ENCODE results near the gene ADAM17. TPM values are rescaled to one million over a fixed set of nuclear protein-coding genes. Genes with fewer than 3 reads are reported as not detected.
"Not testable (repeated sequence)": the region's sequence is repeated elsewhere in the genome, so short reads cannot be mapped to it uniquely, and the experiment has no call there.

The ADAM17 gene
- total RNA-seq, 2 experiments from 2014 or later = 23.0 to 24.4 TPM

DNA sequence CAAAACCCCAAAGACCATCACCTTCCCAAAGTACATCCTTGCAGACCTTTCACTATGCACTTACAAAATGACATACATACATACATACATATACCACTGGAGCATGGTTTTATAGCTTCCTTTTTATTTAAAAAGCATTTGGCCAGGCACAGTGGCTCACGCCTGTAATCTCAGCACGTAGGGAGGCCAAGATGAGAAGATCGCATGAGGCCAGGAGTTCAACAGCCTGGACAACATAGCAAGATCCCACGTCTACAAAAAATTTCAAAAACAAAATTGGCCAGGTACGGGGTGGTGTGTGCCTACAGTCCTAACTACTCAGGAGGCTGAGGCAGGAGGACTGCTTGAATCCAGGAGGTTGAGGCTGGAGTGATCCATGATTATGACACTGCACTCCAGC, 29.9 kb upstream of the ADAM17 start:
- ChIA-PET CTCF (interaction anchor here (0.5 kb wide), 1 partner anchor 127 kb away, joined by 3 read pairs; no protein-coding TSS in a partner anchor), POLR2A (no interaction called here)
- Mint-ChIP-seq H3K4me1 (no peaks in the 10 kb centered on the region), H3K27ac (no peak overlapping the region), H3K27me3 (no peaks in the 10 kb centered on the region), H3K4me3 (no peak overlapping the region), H3K36me3 (ENCODE audit: low read depth) (peaks cover 50% of the 10 kb centered on the region), H3K9me3 (no peaks in the 10 kb centered on the region)
- no peak for DNase-seq

- POLR2A ChIA-PET, H3K9me3 Mint-ChIP-seq, H3K4me3 Mint-ChIP-seq, H3K4me1 Mint-ChIP-seq, DNase-seq, H3K27me3 Mint-ChIP-seq, H3K27ac Mint-ChIP-seq: not testable (repeated sequence)
- peaks cover 47% of the 10 kb centered on the region for H3K36me3 Mint-ChIP-seq (ENCODE audit: low read depth)
- CTCF ChIA-PET = interaction anchor here (0.5 kb wide), 1 partner anchor 126 kb away, joined by 3 read pairs; no protein-coding TSS in a partner anchor
These were observed 29.3 kb upstream of the ADAM17 start for GRCh38 chr2:9584902-9585301.

DNA sequence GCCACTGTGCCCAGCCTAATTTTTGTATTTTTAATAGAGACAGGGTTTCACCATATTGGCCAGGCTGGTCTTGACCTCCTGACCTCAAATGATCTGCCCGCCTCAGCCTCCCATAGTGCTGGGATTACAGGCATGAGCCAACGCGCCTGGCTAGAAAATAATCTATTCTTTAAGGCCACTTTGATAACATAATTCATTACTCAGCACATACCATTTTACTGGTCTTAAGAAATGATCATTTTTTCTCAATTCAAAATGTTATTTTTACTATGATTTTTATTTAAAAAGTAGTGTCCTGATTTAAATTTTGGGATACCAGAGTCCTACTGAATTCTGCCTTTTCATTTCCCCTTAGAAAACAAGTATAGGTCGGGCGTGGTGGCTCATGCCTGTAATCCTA, 27.0 kb upstream of the ADAM17 start:
- CTCF ChIA-PET = interaction anchor here (0.6 kb wide), 1 partner anchor 87 kb away, joined by 3 read pairs; no protein-coding TSS in a partner anchor
- H3K36me3 Mint-ChIP-seq (ENCODE audit: low read depth) = peaks cover 36% of the 10 kb centered on the region
- no peak overlapping the region for H3K27ac Mint-ChIP-seq
- POLR2A ChIA-PET = no interaction called here
- no peaks in the 10 kb centered on the region for H3K27me3 Mint-ChIP-seq
- no peaks in the 10 kb centered on the region for H3K4me1 Mint-ChIP-seq
- H3K4me3 Mint-ChIP-seq = no peak overlapping the region
- no peak for DNase-seq
- no peaks in the 10 kb centered on the region for H3K9me3 Mint-ChIP-seq

- Mint-ChIP-seq H3K4me3 (no peak overlapping the region), H3K4me1 (peaks cover 4% of the 10 kb centered on the region), H3K27ac (no peak overlapping the region), H3K36me3 (ENCODE audit: low read depth) (peaks cover 9% of the 10 kb centered on the region), H3K27me3 (no peaks in the 10 kb centered on the region), H3K9me3 (no peaks in the 10 kb centered on the region)
- ChIA-PET CTCF (interaction anchor here (1.2 to 1.3 kb wide), 2 partner anchors 9 to 162 kb away, joined by 3 to 4 read pairs; no protein-coding TSS in a partner anchor), POLR2A (no interaction called here)
- DNase-seq = no peak
These were observed 23.0 kb upstream of the ADAM17 start for GRCh38 chr2:9578467-9579235.

GRCh38 chr2:9574331-9574730, 18.7 kb upstream of the ADAM17 start:
- Mint-ChIP-seq H3K27me3 (no peaks in the 10 kb centered on the region), H3K27ac (peak overlapping the region; percentile 14), H3K4me3 (no peak overlapping the region), H3K36me3 (ENCODE audit: low read depth) (no peaks in the 10 kb centered on the region), H3K9me3 (no peaks in the 10 kb centered on the region), H3K4me1 (peaks cover 8% of the 10 kb centered on the region)
- ChIA-PET CTCF (interaction anchor here (1.3 to 1.7 kb wide), 2 partner anchors 18 to 163 kb away, joined by 3 to 5 read pairs; partner anchors contain the start of gene ADAM17), POLR2A (interaction anchor here (0.6 kb wide), 1 partner anchor 19 kb away, joined by 3 read pairs; the partner anchor contains the start of gene ADAM17)
- DNase-seq = no peak

DNA sequence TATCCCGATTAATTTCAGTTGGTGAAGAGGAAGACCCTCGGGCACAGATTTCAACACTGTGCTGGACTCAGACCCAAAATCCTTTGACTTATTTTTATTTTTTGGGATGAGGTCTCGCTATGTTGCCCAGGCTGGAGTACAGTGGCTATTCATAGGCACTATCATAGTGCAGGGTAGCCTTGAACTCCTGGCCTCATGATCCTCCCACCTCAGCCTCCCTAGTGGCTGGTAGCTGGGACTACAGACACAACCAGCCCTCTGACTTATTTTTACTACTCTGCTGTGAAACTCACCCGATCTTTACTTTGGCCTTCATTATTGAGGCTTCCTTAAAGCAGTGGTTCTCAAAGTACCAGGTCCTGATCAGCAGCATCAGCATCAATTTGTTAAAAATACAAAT, 18.2 kb upstream of the ADAM17 start:
- H3K27ac Mint-ChIP-seq = no peak overlapping the region
- no peaks in the 10 kb centered on the region for H3K9me3 Mint-ChIP-seq
- H3K4me1 Mint-ChIP-seq = peaks cover 8% of the 10 kb centered on the region
- no peak overlapping the region for H3K4me3 Mint-ChIP-seq
- H3K27me3 Mint-ChIP-seq = no peaks in the 10 kb centered on the region
- ChIA-PET CTCF (interaction anchor here (1.3 to 1.7 kb wide), 2 partner anchors 18 to 163 kb away, joined by 3 to 5 read pairs; partner anchors contain the start of gene ADAM17), POLR2A (interaction anchor here (0.6 kb wide), 1 partner anchor 18 kb away, joined by 3 read pairs; the partner anchor contains the start of gene ADAM17)
- H3K36me3 Mint-ChIP-seq (ENCODE audit: low read depth) = no peaks in the 10 kb centered on the region
- no peak for DNase-seq

- H3K36me3 Mint-ChIP-seq (ENCODE audit: low read depth) = no peaks in the 10 kb centered on the region
- CTCF ChIA-PET = interaction anchor here (1.3 to 1.7 kb wide), 2 partner anchors 17 to 164 kb away, joined by 3 to 5 read pairs; partner anchors contain the start of gene ADAM17
- no peaks in the 10 kb centered on the region for H3K9me3 Mint-ChIP-seq
These were observed 17.5 kb upstream of the ADAM17 start for GRCh38 chr2:9573013-9573720.

GRCh38 chr2:9570182-9571060, 14.8 kb upstream of the ADAM17 start:
- Mint-ChIP-seq H3K36me3 (ENCODE audit: low read depth) (no peaks in the 10 kb centered on the region), H3K27me3 (no peaks in the 10 kb centered on the region), H3K27ac (no peak overlapping the region), H3K4me3 (no peak overlapping the region), H3K4me1 (peaks cover 8% of the 10 kb centered on the region), H3K9me3 (no peaks in the 10 kb centered on the region)
- no peak for DNase-seq
- ChIA-PET POLR2A (no interaction called here), CTCF (interaction anchor here (0.7 to 1.9 kb wide), 4 partner anchors 11 to 1563 kb away, joined by 3 to 6 read pairs (median 4); a partner anchor contains a TSS)

More at GRCh38 chr2:9573013-9573720, 17.5 kb upstream of the ADAM17 start:
- Mint-ChIP-seq H3K27me3 (no peaks in the 10 kb centered on the region), H3K27ac (no peak overlapping the region), H3K4me3 (no peak overlapping the region), H3K4me1 (peaks cover 8% of the 10 kb centered on the region)
- POLR2A ChIA-PET = no interaction called here
- DNase-seq = no peak

GRCh38 chr2:9565436-9566153, 10.0 kb upstream of the ADAM17 start:
- Mint-ChIP-seq H3K27ac (no peak overlapping the region), H3K36me3 (ENCODE audit: low read depth) (peaks cover under 1% of the 10 kb centered on the region), H3K4me3 (no peak overlapping the region), H3K9me3 (no peaks in the 10 kb centered on the region), H3K27me3 (no peaks in the 10 kb centered on the region), H3K4me1 (peaks cover 2% of the 10 kb centered on the region)
- ChIA-PET POLR2A (interaction anchor here (0.5 kb wide), 1 partner anchor 10 kb away, joined by 3 read pairs; the partner anchor contains the start of gene ADAM17), CTCF (no interaction called here)
- no peak for DNase-seq

GRCh38 chr2:9560628-9561027, 5.0 kb upstream of the ADAM17 start:
- no peak for DNase-seq
- Mint-ChIP-seq H3K36me3 (ENCODE audit: low read depth) (peaks cover 13% of the 10 kb centered on the region), H3K27me3 (no peaks in the 10 kb centered on the region), H3K9me3 (no peaks in the 10 kb centered on the region), H3K4me1 (peaks cover 24% of the 10 kb centered on the region), H3K27ac (peak overlapping the region; percentile 57), H3K4me3 (no peak overlapping the region)
- POLR2A ChIA-PET = no interaction called here
- CTCF ChIA-PET = interaction anchor here (1.6 kb wide), 1 partner anchor 15 kb away, joined by 4 read pairs; no protein-coding TSS in a partner anchor

GRCh38 chr2:9558948-9559381, 3.3 kb upstream of the ADAM17 start:
- CTCF ChIA-PET = interaction anchor here (0.6 to 1.1 kb wide), 4 partner anchors 12 to 62 kb away, joined by 3 to 5 read pairs (median 4); no protein-coding TSS in a partner anchor
- Mint-ChIP-seq H3K4me3 (no peak overlapping the region), H3K4me1 (peaks cover 34% of the 10 kb centered on the region), H3K27ac (peak overlapping the region; percentile 37), H3K27me3 (no peaks in the 10 kb centered on the region), H3K36me3 (ENCODE audit: low read depth) (peaks cover 15% of the 10 kb centered on the region), H3K9me3 (no peaks in the 10 kb centered on the region)
- no peak for DNase-seq
- POLR2A ChIA-PET = interaction anchor here (0.8 kb wide), 1 partner anchor 54 kb away, joined by 3 read pairs; no protein-coding TSS in a partner anchor
